ENCODE data around the gene UFM1. TPM values are rescaled to one million over a fixed set of nuclear protein-coding genes. Genes with fewer than 3 reads are reported as not detected.

The UFM1 gene
- total and polyA plus RNA-seq, 9 of the 15 experiments (the other 6 are each of a cell fraction or from before 2014, with no cell fraction given), result 26.3 to 58.5 (median 36.1) TPM

DNA sequence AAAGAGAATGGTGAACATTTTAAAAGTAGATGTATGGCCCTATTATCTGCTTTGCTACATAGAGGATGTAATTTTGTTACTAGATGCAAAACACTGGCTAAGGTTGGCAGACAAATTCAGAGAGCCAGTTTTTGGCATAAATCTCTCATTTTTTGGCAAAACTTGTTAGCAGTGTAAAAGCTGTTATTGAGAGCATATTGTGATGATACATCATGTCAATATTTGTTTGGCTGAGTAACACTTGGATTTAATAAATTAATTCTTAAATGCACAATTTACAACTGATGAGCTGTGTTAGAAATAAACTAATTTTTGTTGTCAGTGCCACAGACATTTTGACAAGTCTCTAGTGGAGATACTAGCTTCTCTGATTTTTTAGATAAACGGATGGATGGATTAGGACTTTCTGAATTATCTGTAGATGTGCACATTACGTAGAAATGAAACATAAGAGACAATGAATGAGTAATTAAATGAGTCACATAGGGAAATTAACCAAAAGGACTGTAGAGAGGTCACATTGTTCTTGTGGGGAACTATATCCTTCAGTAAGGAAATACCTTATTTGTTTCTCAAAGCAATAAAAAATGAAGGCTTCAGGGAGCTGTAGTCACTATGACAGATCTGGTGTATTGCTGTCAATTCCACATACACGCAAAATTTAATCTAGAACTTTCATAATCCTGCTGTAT, 17.4 kb downstream of the UFM1 start:
- H3K4me2 ChIP-seq (ENCODE audit: insufficient read depth, low read length), result no peak overlapping the region
- intact Hi-C loops (cut with micrococcal nuclease) (no loop called here), in situ Hi-C loops (cut with MboI) (no loop called here)
- no peak for ATAC-seq
- WGBS (ENCODE audit: insufficient coverage, low coverage, missing lambda C conversion rate), result 31% methylated on average over 3 of the region's 3 CpGs
- H3K27ac ChIP-seq (ENCODE audit: extremely low read depth, low read depth, low read length), result no peak overlapping the region
- H3K4me3 ChIP-seq, result no peak overlapping the region
- ChIA-PET POLR2A (no interaction called here), CTCF (ENCODE audit: low intra/inter-chr PET ratio) (no interaction called here)
- H4K20me1 ChIP-seq (replicated peaks; ENCODE audit: control insufficient read depth, insufficient read depth, low read length), result no peaks in the 10 kb centered on the region
- no peak for FAIRE-seq
- no peak overlapping the region for H3K9ac ChIP-seq (ENCODE audit: insufficient read depth in 1 of 2, low read depth in 2 of 2, low read length in 2 of 2)
- H3K27me3 ChIP-seq (ENCODE audit: control insufficient read depth in 2 of 2, insufficient read depth in 2 of 2, low read length in 2 of 2), result no peaks in the 10 kb centered on the region
- peaks cover 6% of the 10 kb centered on the region; the same call in 2 of the 3 replicates for H3K36me3 ChIP-seq (ENCODE audit: control insufficient read depth, insufficient read depth, low read length)
- no peak overlapping the region for H2AFZ ChIP-seq (ENCODE audit: low read depth, low read length)
- BruUV-seq (replicated peaks), result no TSS peak
- no peaks in the 10 kb centered on the region for H3K9me3 ChIP-seq (replicated peaks; ENCODE audit: control insufficient read depth, insufficient read depth, low read depth, low read length)
- no peaks in the 10 kb centered on the region for H3K79me2 ChIP-seq (ENCODE audit: control insufficient read depth, insufficient read depth, low read length)
- no peak for DNase-seq (ENCODE audit: extremely low read depth in 1 of 4, low spot score in 3 of 4)
- no peaks in the 10 kb centered on the region for H3K4me1 ChIP-seq (replicated peaks in 1 of 2; ENCODE audit: control insufficient read depth in 2 of 2, insufficient read depth in 2 of 2, low read length in 2 of 2)
- H3K9me1 ChIP-seq (ENCODE audit: control insufficient read depth, insufficient read depth, low read length), result no peaks in the 10 kb centered on the region
- no peak for TF ChIP-seq BDP1 (IDR thresholded peaks at IDR 0.05; ENCODE audit: insufficient read depth, insufficient read length)
- TF ChIP-seq HDAC2 (IDR thresholded peaks at IDR 0.05), result no peak
- no peak for TF ChIP-seq NCOA6 (IDR thresholded peaks at IDR 0.05)
- TF ChIP-seq MEIS2 (IDR thresholded peaks at IDR 0.05; ENCODE audit: partially characterized antibody), result no peak
- TF ChIP-seq, protein P1, sequence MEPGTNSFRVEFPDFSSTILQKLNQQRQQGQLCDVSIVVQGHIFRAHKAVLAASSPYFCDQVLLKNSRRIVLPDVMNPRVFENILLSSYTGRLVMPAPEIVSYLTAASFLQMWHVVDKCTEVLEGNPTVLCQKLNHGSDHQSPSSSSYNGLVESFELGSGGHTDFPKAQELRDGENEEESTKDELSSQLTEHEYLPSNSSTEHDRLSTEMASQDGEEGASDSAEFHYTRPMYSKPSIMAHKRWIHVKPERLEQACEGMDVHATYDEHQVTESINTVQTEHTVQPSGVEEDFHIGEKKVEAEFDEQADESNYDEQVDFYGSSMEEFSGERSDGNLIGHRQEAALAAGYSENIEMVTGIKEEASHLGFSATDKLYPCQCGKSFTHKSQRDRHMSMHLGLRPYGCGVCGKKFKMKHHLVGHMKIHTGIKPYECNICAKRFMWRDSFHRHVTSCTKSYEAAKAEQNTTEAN (CRISPR knock-in tag; IDR thresholded peaks at IDR 0.05), result no peak
- TF ChIP-seq CC2D1A (IDR thresholded peaks at IDR 0.05), result no peak
- TF ChIP-seq ZNF589 (CRISPR knock-in tag; IDR thresholded peaks at IDR 0.05; ENCODE audit: low read depth), result no peak
- TF ChIP-seq TAF9B (IDR thresholded peaks at IDR 0.05; ENCODE audit: partially characterized antibody), result no peak
- no peak for TF ChIP-seq HMG20A (CRISPR knock-in tag; conservative IDR thresholded peaks at IDR 0.05)
- TF ChIP-seq, protein P2, sequence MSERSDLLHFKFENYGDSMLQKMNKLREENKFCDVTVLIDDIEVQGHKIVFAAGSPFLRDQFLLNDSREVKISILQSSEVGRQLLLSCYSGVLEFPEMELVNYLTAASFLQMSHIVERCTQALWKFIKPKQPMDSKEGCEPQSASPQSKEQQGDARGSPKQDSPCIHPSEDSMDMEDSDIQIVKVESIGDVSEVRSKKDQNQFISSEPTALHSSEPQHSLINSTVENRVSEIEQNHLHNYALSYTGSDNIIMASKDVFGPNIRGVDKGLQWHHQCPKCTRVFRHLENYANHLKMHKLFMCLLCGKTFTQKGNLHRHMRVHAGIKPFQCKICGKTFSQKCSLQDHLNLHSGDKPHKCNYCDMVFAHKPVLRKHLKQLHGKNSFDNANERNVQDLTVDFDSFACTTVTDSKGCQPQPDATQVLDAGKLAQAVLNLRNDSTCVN (CRISPR knock-in tag; IDR thresholded peaks at IDR 0.05), result no peak
- TF ChIP-seq GATAD2B (IDR thresholded peaks at IDR 0.05; ENCODE audit: borderline replicate concordance), result no peak
- no peak for TF ChIP-seq RFX7 (CRISPR knock-in tag; IDR thresholded peaks at IDR 0.05)
- no peak for TF ChIP-seq CBX1 (IDR thresholded peaks at IDR 0.05; ENCODE audit: low read depth)
- TF ChIP-seq BCOR (IDR thresholded peaks at IDR 0.05), result no peak
- TF ChIP-seq MYBL2 (IDR thresholded peaks at IDR 0.05; ENCODE audit: low read depth), result no peak
- TF ChIP-seq MYBL2 (CRISPR knock-in tag; IDR thresholded peaks at IDR 0.05; ENCODE audit: borderline replicate concordance), result no peak
